Measurements from ENCODE around the gene FPR1. TPM values are rescaled to one million over a fixed set of nuclear protein-coding genes. Genes with fewer than 3 reads are reported as not detected.

Gene FPR1
- total and polyA plus RNA-seq, 2 of the 8 experiments (the other 6 are each of a cell fraction or from before 2014, with no cell fraction given), result 0.11 TPM; not detected in 1

- no peak for TF ChIP-seq NRF1 (IDR thresholded peaks at IDR 0.05; ENCODE audit: low read depth, low read length)
- no peak for TF ChIP-seq RXRA (IDR thresholded peaks at IDR 0.05; ENCODE audit: insufficient read depth, low read depth, low read length)
- TF ChIP-seq PHF8 (conservative IDR thresholded peaks at IDR 0.05; ENCODE audit: low read depth, low read length), result no peak
- TF ChIP-seq YY1 (IDR thresholded peaks at IDR 0.05; ENCODE audit: low read depth, low read length), result no peak
- no peak for TF ChIP-seq ZNF274 (IDR thresholded peaks at IDR 0.05; ENCODE audit: borderline replicate concordance, extremely low read depth, low read length)
- TF ChIP-seq KDM5A (IDR thresholded peaks at IDR 0.05; ENCODE audit: low read length), result no peak
- no peak for TF ChIP-seq CEBPB (IDR thresholded peaks at IDR 0.05; ENCODE audit: low read depth, low read length)
- no peak for TF ChIP-seq SIRT6 (IDR thresholded peaks at IDR 0.05; ENCODE audit: low read length)
- TF ChIP-seq RNF2 (IDR thresholded peaks at IDR 0.05; ENCODE audit: borderline replicate concordance, low read depth, low read length, missing control alignments, poor library complexity, severe bottlenecking), result no peak
- TF ChIP-seq RAD21 (IDR thresholded peaks at IDR 0.05 in 1 of 2, conservative IDR thresholded peaks at IDR 0.05 in 1 of 2; ENCODE audit: low read depth in 2 of 2, low read length in 2 of 2), result no peak
- no peak for TF ChIP-seq SP4 (IDR thresholded peaks at IDR 0.05; ENCODE audit: low read length)
- TF ChIP-seq CHD1 (IDR thresholded peaks at IDR 0.05; ENCODE audit: low read depth, low read length), result no peak
- TF ChIP-seq BCL11A (IDR thresholded peaks at IDR 0.05; ENCODE audit: low read depth in 2 of 2, low read length in 2 of 2), result no peak
- POLR2A ChIA-PET (ENCODE audit: partially characterized antibody), result interaction anchor here (2.4 kb wide), 1 partner anchor 9 kb away, joined by 8 read pairs; no protein-coding TSS in a partner anchor
Observed at GRCh38 chr19:51697169-51697776, 54.4 kb downstream of the FPR1 start.

More at GRCh38 chr19:51697169-51697776, 54.4 kb downstream of the FPR1 start:
- H3K9ac ChIP-seq (replicated peaks in 1 of 4; ENCODE audit: extremely low read depth in 1 of 4, low read depth in 3 of 4, low read length in 3 of 4), result no peak overlapping the region
- H2BK15ac ChIP-seq (ENCODE audit: low read length), result no peak overlapping the region
- H3K4me2 ChIP-seq (ENCODE audit: insufficient read depth in 1 of 2, low read depth in 2 of 2, low read length in 2 of 2), result no peak overlapping the region
- H4K5ac ChIP-seq (ENCODE audit: insufficient read length, low read depth, low read length), result no peak overlapping the region
- H4K91ac ChIP-seq (replicated peaks; ENCODE audit: insufficient read length, low read length), result no peak overlapping the region
- no peaks in the 10 kb centered on the region for H3K9me3 ChIP-seq (ENCODE audit: insufficient read depth in 2 of 2, low read depth in 1 of 2, low read length in 1 of 2)
- H2BK12ac ChIP-seq (ENCODE audit: low read depth, low read length), result no peak overlapping the region
- no peak overlapping the region for H2BK20ac ChIP-seq (ENCODE audit: low read length)
- no peak overlapping the region for H3K56ac ChIP-seq (replicated peaks; ENCODE audit: insufficient read length, low read depth, low read length)
- H3K27me3 ChIP-seq (replicated peaks in 1 of 4; ENCODE audit: control insufficient read depth in 3 of 4, extremely low read depth in 1 of 4, insufficient read depth in 3 of 4, low read length in 3 of 4), result no peaks in the 10 kb centered on the region
- H3K23me2 ChIP-seq (ENCODE audit: low read depth, low read length), result peaks cover 1% of the 10 kb centered on the region; the same call in 1 of the 2 replicates
- H3K4me1 ChIP-seq (replicated peaks in 1 of 4; ENCODE audit: control insufficient read depth in 3 of 4, insufficient read depth in 4 of 4, low read length in 3 of 4), result peaks cover 0 to 11% (median 6%) of the 10 kb centered on the region in 4 experiments; a peak in 6 of 7 replicates
- FAIRE-seq, result no peak
- H4K8ac ChIP-seq (ENCODE audit: extremely low read depth, insufficient read depth, low read length), result no peak overlapping the region
- no peak overlapping the region for H3K18ac ChIP-seq (ENCODE audit: extremely low read depth, low read length)
- H3K23ac ChIP-seq (ENCODE audit: insufficient read length), result no peak overlapping the region
- H3K79me2 ChIP-seq (ENCODE audit: control insufficient read depth in 1 of 2, insufficient read depth in 2 of 2, low read length in 2 of 2), result peaks cover 0 to 9% of the 10 kb centered on the region in 2 experiments; a peak in 1 of 4 replicates
- H2BK120ac ChIP-seq (replicated peaks; ENCODE audit: low read depth, low read length), result no peak overlapping the region
- no peak overlapping the region for H3K4ac ChIP-seq (replicated peaks; ENCODE audit: insufficient read length, low read depth, low read length)
- H2BK5ac ChIP-seq (ENCODE audit: low read depth, low read length), result no peak overlapping the region
- H3K36me3 ChIP-seq (ENCODE audit: control insufficient read depth in 2 of 4, insufficient read depth in 4 of 4, low read length in 3 of 4), result 0 out of 8 replicates have a peak, but pooled peaks cover 0 to 4% (median 0%) of the 10 kb centered on the region in 4 experiments
- peaks cover 0 to 7% of the 10 kb centered on the region in 2 experiments for H4K20me1 ChIP-seq (replicated peaks in 1 of 2; ENCODE audit: control insufficient read depth in 1 of 2, insufficient read depth in 2 of 2, low read length in 2 of 2)
- no peak overlapping the region for H3K14ac ChIP-seq (ENCODE audit: insufficient read length)
- CTCF ChIA-PET (ENCODE audit: partially characterized antibody), result no interaction called here
- peaks cover 9% of the 10 kb centered on the region; the same call in 1 of the 2 replicates for H3K79me1 ChIP-seq (ENCODE audit: low read depth, low read length)
- no peak overlapping the region for H3K4me3 ChIP-seq (ENCODE audit: extremely low read depth in 1 of 4, insufficient read depth in 2 of 4, low read depth in 3 of 4, low read length in 4 of 4)
- no peak for DNase-seq (ENCODE audit: low read depth in 1 of 2, low spot score in 2 of 2)
- H2AFZ ChIP-seq (ENCODE audit: low read length), result no peak overlapping the region
- no peak overlapping the region for H2AK5ac ChIP-seq (ENCODE audit: low read depth, low read length)
- WGBS, 2 experiments (ENCODE audit: extremely low coverage in 1 of 2, insufficient coverage in 1 of 2, insufficient read length in 1 of 2, insufficient replicate concordance in 2 of 2, low coverage in 1 of 2, low lambda C conversion rate in 2 of 2, missing lambda C conversion rate in 1 of 2), result 86% methylated on average over 9 of the region's 9 CpGs; no CpG with 5 or more reads in 1 of the 2 experiments
- H3K27ac ChIP-seq (ENCODE audit: low read depth, low read length), result no peak overlapping the region
